HG02973 (cell line): Measurements from ENCODE around the gene TRNAU1AP.
A peak's percentile ranks its signal among the peaks of the same experiment; 100 is the strongest.
"Not testable (repeated sequence)": the region's sequence is repeated elsewhere in the genome, so short reads cannot be mapped to it uniquely, and the experiment has no call there.

ENCODE experiments used
- ATAC-seq: cut with Tn5 transposase; IDR thresholded peaks from one replicate; pipeline ENCODE4 v1.9.1; 2021; ENCODE audit warnings: moderate library complexity; ENCODE audit not compliant: unreplicated experiment

The TRNAU1AP gene

GRCh38 chr1:28577052-28577678 lies 24.3 kb downstream of the TRNAU1AP start:
- no peak for ATAC-seq

DNA sequence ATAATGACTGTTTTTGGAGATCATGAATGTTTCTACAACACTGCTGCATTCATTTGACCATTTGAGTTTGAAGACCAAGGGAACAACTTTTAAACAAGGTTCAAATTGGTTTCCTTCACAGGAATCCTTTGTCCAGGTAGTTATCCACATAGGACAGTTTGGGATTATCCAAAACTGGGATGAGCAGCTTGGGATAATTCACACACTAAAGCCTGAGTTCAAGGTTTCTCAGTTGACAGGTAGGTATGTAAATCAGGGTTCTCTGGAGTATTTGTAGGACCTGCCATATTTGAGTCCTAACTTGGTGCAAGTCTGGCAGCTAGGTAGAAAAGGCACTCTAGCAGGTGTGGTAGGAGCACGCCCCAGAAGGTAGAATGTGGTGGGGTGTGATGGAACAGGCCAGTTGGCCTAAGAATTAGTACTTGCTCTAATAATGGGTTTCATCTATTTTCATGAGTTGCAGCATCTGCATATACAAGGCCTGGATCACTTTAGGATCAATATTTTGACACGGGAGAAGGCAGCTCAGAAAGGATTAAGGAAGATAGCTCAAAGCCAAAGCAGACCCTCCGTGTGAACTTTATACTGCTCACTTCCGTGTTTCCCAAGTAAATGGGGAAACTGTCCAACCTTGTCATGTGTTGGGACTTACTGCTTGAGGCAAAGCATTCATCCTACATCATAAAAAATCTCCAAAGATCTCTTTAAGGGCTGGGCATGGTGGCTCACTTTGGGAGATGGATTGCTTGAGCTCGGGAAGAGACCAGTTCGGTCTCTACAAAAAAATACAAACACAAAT lies 25.1 kb downstream of the TRNAU1AP start:
- ATAC-seq: no peak

DNA sequence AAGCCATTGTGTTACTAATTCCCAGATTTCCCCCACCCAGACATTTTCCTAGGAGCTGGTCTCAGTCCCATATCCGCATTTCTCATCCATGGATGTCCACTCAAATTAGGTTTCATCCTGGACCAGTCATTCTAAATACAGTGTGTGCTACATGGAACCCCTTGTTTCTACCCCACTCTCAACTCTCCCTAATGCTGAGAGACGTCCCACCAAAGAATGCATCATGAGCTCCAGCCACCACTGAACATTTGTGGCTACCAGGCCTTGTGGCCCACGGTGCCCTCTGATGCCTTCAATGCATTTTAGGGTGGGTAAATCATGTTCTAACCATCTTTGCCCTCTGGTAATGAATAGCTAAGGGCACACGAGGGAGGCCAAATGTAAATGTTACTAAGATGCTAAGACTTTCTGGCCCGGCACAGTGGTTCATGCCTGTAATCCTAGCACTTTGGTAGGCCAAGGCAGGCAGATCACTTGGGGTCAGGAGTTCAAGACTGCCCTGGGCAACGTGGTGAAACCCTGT lies 25.9 kb downstream of the TRNAU1AP start:
- ATAC-seq: no peak

- ATAC-seq: no peak
These were observed 26.5 kb downstream of the TRNAU1AP start for GRCh38 chr1:28579401-28579800.

DNA sequence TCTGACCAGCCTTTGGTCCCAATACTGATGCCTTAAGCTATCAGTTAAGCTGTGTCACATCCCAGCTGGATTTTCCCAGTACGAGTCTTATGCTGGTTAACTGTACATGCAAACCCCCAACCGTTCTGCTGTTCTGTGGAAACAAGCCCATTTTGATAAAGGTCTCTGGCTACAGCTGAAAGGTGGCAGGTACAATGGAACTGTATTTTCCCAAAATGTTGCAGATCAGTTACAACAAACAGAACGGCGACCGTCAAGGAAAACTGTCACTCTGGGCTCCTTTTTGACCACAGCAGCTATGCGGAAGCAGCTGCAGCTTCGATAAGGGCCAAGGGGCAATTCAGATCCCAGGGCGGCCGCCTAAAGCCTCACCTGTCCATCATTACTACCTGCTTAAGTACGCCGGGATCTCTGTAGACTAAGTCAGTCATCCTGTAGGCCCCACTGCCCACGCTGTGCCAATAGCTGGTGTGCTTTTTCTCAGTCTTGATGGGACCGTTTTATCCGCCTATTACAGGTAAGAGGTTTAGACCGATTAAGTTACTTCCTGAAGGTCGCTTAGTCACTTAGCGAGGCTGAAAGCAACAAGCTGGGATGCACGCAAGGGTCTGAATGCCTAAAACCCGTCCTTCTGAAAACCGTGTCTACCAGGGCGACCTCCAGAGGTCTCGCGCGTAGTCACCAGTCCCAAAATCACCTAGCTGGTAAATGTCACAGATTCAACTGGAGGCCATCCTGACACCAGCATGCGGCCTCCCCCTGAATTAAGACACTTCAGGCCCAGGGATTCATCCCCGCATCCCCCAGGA lies 28.0 kb downstream of the TRNAU1AP start:
- peak; percentile 23 for ATAC-seq

DNA sequence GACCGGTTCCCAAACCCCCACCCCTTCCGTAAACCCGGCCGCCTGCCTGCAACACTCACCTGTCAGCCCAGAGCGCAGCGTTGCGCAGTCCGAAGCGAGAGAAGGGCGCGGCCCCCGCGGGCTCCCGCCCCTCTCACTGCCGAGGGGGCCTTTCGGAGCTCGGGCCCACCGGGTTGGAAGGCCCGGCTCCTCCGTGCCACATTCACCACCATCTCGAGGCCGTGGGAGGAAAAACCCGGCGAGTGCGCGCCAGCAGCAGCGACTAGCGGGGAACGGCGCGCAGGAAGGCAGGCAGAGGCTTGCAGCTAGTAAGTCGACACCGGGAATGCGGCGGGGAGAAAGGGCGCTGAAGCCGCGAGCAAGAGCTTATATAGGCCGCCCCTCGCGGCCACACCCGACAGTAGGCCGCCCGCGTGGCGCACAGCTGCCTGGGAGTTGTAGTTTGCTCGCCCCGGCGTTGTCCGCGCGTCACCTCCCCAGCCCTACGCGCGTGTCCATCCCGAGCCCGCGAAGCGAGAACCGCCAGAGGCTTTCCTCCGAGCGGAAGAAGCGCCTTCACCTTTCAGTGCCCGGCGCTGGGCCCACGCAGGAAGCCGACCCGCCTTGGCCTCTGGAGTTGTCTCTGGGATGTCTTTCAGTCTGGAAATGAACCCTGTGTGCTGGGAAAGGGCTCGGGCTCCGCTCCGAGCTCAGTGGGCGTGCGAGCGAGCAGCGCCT lies 28.8 kb downstream of the TRNAU1AP start:
- peak; percentile 83 for ATAC-seq

DNA sequence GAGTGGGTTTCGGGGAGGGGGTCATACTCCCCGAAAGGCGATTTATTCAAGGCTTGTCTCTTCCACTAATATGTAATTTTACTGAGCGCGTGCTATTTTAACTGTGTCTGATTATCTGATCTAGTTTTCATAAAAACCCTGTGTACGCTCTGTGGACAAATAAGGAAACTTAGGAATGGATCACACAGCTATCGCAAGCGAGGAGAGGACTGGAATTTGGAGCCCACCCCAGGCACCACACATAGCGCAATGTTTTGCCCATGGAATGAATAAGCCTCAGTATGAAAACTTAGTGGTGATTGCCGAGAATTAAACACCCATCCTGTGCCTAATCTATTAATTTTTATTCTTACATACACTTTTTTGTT lies 29.3 kb downstream of the TRNAU1AP start:
- no peak for ATAC-seq

- not testable (repeated sequence) for ATAC-seq
These were observed 33.9 kb downstream of the TRNAU1AP start for GRCh38 chr1:28586585-28587391.

- ATAC-seq: no peak
These were observed 38.9 kb downstream of the TRNAU1AP start, which contains the start of gene RAB42 for GRCh38 chr1:28591708-28592320. RAB42 (plus strand) TSS chr1:28592265; CDS start chr1:28592512, 247 bp downstream.

- ATAC-seq: no peak
These were observed 39.6 kb downstream of the TRNAU1AP start for GRCh38 chr1:28592321-28593071.

GRCh38 chr1:28593988-28594356 lies 41.1 kb downstream of the TRNAU1AP start:
- ATAC-seq: not testable (repeated sequence)

GRCh38 chr1:28594686-28595411 lies 42.0 kb downstream of the TRNAU1AP start:
- ATAC-seq: not testable (repeated sequence)

- ATAC-seq: no peak
These were observed 42.7 kb downstream of the TRNAU1AP start for GRCh38 chr1:28595412-28596191.

GRCh38 chr1:28596276-28596675 lies 43.4 kb downstream of the TRNAU1AP start:
- not testable (repeated sequence) for ATAC-seq

DNA sequence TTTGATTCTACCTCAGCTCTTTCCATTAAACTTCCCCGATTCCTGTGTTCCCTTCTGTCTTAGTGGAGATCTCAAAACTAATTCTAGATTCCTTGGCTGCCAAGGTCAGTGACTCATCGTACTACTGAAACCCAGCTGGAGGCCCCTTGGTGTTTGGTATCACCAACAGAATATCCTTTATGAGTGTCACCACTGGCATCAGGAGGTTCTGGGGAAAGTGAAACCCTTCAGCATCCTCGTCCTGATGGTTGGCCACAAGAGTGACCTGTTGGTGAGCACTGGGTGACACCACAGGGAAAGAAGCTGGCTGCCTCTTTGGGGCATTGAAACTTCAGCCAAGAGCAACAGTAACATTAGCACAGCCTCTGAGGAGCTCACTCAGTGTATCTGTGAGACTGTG lies 48.8 kb downstream of the TRNAU1AP start:
- ATAC-seq: no peak

DNA sequence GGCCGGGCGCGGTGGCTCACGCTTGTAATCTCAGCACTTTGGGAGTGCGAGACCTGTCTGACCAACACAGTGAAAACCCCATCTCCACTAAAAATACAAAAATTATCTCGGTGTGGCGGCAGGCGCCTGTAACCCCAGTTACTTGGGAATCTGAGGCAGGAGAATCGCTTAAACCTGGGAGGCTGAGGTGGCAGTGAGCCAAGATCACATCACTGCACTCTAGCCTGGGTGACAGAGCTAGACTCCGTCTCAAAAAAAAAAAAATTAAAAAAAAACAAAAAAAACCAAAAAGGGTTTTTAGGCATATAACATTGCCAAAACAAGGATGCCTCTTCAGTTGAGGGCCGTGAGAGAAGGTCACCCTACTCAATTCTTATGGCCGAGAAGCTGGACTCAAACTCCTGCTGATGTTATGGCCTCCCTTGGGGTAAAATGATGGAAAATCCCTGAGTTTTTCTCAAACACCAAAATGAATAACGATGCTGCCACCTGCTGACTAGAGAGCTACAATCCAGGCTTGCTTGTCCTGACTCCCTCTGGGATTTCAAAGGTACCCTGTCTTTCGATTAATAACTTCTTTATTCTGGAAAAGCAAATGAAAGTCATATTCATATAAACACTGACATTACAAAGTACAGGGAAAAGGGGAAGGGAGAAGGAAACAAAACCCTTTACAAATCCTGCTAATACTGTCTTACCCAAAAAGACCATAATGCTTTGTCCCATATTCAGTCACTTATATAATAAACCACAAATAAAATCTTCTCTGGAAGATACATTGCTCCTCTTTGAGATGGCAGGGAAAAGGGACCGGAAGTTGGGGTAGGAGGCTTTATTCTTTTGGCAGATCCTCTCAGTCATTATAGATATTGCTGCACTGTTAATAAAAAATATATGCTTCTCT lies 49.9 kb downstream of the TRNAU1AP start:
- ATAC-seq: no peak
